Lower leg skin (tissue), 3 donors: ENCODE measurements around the gene ZNF853.

Experiments used
- POLR2A ChIP-seq, 2 donors: fragments of 450-650 bp; IDR thresholded peaks; one replicate each; pipeline ENCODE4 v1.6.1; 2016 to 2017; ENCODE audit warnings: antibody characterized with exemption in 2 of 2, mild to moderate bottlenecking in 1 of 2, moderate library complexity in 1 of 2
- TF ChIP-seq, protein P1 (sequence below), 3 donors: fragments of 450-650 bp; IDR thresholded peaks; one replicate each; pipeline ENCODE4 v1.5.1; 2016; ENCODE audit warnings: antibody characterized with exemption in 3 of 3, mild to moderate bottlenecking in 3 of 3, moderate library complexity in 2 of 3

DNA sequence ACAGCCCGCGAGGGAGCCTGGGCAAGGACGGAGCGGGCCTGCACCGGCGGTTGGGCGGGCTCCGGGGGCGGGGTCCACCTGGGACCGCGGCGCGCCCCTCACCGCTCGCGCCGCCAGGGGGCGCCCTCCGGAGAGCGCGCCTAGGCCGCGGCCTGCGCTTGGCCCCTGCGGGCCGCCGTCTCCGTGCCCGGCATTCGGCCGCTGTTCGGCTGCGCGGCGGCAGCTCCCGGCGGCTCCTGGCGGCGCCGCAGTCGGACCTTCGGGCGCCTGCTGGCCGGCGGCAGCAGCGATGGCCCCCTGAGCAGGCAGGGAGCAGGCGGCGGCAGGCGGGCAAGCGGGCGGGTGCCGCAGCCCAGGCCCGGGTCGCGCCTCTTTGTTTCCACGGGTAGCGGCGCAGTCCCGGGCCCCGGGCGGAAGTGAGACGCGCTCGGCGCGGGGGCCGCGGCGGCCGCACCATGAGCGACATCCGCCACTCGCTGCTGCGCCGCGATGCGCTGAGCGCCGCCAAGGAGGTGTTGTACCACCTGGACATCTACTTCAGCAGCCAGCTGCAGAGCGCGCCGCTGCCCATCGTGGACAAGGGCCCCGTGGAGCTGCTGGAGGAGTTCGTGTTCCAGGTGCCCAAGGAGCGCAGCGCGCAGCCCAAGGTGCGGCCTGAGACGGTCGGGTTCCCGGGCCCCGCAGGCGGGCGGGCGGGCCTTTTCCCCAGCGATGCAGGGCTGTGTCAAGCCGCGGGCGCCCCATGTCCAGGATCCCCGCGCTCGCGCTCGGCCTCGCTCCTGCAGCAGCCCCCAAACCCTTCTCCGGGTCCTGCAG, 25.4 kb upstream of the ZNF853 start, which contains the start of gene INTS15:
- TF ChIP-seq, protein P1, sequence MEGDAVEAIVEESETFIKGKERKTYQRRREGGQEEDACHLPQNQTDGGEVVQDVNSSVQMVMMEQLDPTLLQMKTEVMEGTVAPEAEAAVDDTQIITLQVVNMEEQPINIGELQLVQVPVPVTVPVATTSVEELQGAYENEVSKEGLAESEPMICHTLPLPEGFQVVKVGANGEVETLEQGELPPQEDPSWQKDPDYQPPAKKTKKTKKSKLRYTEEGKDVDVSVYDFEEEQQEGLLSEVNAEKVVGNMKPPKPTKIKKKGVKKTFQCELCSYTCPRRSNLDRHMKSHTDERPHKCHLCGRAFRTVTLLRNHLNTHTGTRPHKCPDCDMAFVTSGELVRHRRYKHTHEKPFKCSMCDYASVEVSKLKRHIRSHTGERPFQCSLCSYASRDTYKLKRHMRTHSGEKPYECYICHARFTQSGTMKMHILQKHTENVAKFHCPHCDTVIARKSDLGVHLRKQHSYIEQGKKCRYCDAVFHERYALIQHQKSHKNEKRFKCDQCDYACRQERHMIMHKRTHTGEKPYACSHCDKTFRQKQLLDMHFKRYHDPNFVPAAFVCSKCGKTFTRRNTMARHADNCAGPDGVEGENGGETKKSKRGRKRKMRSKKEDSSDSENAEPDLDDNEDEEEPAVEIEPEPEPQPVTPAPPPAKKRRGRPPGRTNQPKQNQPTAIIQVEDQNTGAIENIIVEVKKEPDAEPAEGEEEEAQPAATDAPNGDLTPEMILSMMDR (IDR thresholded peaks at IDR 0.05): no peak
- TF ChIP-seq POLR2A (IDR thresholded peaks at IDR 0.05): no peak
